H1 (cell line): Measurements from ENCODE around the gene MSL3B.

ENCODE experiments used
- E2F6 ChIP-seq: IDR thresholded peaks from 2 replicates; pipeline ENCODE4 v1.6.1; 2012; ENCODE audit warnings: inconsistent platforms
- EGR1 ChIP-seq: IDR thresholded peaks from 2 replicates; pipeline ENCODE4 v1.6.1; 2011; ENCODE audit warnings: low read depth, low read length, borderline replicate concordance
- RAD21 ChIP-seq, 2 experiments: IDR thresholded peaks in 1 of 2; conservative IDR thresholded peaks in 1 of 2; 2 replicates each; pipeline ENCODE4 v1.6.1; 2011; ENCODE audit warnings: low read depth in 2 of 2, low read length in 2 of 2, improper control_type of control experiment in 1 of 2, inconsistent platforms in 1 of 2, mild to moderate bottlenecking in 1 of 2, moderate library complexity in 1 of 2
- USF2 ChIP-seq: IDR thresholded peaks from 2 replicates; pipeline ENCODE4 v1.6.1; 2011; ENCODE audit warnings: low read length, improper control_type of control experiment

The MSL3B gene

GRCh38 chr2:233832869-233833311, 35.3 kb downstream of the MSL3B start (continued):
- TF ChIP-seq RAD21 (IDR thresholded peaks at IDR 0.05 in 1 of 2, conservative IDR thresholded peaks at IDR 0.05 in 1 of 2; ENCODE audit: low read depth in 2 of 2, low read length in 2 of 2), result peak; percentile 87 to 88
- no peak for TF ChIP-seq E2F6
- 0 out of 2 replicates have a peak, but pooled peaks have one; percentile 31 for TF ChIP-seq USF2
- TF ChIP-seq EGR1, result no peak
- TF ChIP-seq, all 59 proteins: peak for 6
